GM21786 (cell line): ENCODE measurements around the gene AKAP1.
"Not testable (repeated sequence)": the region's sequence is repeated elsewhere in the genome, so short reads cannot be mapped to it uniquely, and the experiment has no call there.

ENCODE experiments used
- ATAC-seq: cut with Tn5 transposase; IDR thresholded peaks from one replicate; pipeline ENCODE4 v1.9.1; 2021; ENCODE audit not compliant: unreplicated experiment

AKAP1 gene

DNA sequence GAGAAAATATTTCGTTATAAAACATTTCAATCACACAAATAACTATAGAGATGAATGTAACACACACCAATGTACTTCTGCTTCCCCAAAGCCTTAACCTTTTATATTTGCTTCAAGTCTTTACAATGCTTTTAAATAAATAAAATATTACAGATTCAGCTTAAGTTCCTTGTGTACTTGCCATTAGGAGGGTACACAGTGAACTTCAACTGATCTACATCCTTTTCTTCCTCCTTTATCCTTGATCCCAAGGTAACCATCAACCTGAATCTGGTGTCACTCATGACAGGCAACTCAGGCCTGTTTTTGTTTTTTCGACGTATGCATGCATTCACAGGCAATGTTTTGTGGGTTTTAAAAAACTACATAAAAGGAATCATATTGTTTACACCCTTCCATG, 9.3 kb upstream of the AKAP1 start:
- no peak for ATAC-seq

- no peak for ATAC-seq
These were observed 8.0 kb upstream of the AKAP1 start for GRCh38 chr17:57077000-57077399.

DNA sequence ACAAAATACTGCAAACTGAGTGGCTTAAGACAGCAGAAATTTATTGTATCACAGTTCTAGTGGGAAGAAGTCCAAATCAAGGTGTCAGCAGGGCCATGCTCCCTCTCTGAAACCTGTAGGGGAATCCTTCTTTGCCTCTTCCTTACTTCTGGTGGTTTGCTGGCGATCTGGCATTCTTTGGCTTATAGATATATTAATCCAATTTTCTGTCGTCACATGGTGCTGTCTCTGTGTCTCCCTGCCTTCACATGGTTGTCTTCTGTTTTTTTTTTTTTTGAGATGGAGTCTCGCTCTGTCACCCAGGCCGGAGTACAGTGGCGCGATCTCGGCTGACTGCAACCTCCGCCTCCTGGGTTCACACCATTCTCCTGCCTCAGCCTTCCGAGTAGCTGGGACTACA, 6.8 kb upstream of the AKAP1 start:
- no peak for ATAC-seq

DNA sequence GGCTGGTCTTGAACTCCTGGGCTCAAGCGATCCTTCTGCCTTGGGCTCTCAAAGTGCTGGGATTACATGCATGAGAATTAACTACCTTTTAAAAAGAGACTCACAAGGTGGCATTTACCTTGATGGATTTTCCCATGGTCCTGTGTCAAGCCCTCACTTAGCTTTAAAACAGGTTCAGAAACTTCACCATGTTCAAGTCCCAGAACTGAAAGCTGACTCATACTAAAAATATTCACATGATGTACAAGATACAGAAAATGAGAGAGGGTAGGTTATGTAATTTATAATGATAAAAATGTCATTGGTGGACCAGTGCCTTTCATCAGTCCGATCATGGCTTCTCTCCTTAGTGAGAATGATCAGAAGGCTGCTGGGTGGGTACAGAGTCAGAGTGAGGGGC, 4.3 kb upstream of the AKAP1 start:
- no peak for ATAC-seq

- no peak for ATAC-seq
These were observed 2.6 kb upstream of the AKAP1 start for GRCh38 chr17:57082441-57082840.

DNA sequence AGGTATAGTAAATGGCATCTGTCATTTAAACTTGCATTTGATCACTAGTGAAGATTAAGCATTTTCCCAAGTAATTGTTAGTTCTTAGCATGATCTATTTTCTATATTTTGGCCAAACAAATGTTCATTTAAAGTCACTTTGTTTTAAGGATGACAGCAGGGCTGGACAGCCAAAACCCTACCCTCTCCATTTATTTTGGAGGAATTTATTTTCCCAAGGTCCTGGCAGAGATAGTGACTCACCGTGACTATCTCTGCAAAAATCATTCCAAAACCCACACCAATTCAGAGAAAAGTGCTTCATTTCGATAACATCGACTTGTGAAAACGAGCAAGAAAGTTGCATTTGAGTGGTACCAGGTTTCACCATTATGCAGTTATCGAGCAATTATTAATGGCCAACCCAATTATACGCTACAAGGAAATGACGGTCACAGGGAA, 665 bp upstream of the AKAP1 start:
- ATAC-seq, result peak; percentile 14

DNA sequence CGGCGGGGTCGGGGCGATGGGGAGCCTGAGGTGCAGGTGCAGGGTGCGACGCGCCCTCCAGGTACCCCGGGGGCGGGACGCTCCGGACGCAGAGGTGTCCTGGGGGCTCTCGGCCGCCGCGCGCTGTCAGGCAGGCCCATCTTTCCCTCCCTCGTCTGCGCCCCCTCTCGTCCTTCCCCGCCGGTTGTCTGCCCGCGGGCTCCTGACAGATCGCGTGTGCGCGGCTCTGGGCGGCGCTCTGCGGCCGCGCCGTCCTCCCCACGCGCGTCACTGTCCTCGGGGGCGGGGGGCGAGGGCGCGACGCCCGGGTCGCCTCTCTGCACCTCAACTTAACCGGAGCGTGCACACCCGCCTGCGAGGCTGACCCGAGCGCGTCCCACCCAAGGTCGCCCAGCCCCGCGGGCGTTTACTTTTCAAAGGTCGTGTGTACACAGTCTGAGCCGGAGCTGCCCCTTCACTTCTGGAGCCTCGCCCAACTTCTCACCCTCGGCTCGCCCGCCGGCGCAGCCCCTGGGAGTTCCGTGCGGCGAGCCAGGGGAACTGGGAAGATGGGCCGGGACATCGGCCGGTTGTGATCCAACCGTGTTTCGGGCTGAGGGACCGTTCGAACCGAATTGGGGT, 512 bp downstream of the AKAP1 start:
- peak; percentile 27 for ATAC-seq

DNA sequence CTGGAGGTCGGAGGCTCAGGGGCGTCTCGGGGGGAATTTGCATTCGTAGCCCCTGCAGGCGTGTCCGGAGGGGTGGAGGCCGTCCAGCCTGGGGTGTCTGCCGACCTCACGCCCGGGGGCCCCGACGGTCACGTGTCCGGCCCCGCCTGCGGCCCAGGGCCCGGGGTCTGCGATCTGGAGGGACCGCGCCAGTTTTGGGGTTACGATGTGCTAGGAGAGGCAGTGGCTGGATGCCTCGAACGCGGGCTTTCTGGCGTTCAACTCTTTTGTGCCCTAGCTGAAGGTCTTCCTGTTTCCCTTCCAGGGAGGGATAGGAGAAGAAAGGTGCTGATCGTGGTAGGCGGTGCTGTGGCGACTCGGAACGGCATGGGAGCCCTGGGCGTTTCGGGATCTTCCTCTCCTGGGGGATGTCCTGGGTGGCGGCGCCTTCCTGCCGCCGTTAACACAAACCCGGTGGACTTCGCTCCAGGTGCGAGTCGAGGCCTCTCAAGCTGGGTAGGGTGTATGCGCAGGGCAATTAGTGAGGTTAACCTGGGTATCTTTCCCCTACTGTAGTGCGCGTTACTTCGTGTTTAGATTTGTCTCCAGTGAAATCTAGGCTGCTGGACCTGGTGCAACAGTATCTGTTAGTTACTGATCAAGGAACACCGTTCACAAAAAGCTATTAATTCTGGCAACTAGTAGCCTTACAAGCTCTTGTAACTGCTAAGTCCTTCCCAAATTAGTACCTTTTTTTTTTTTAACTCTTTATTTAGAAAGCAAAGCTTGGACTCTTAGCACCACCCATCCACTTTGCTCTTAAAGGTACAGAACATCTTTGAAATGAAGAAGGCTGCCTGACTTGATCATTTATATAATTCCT, 1.3 kb downstream of the AKAP1 start:
- ATAC-seq, result no peak

DNA sequence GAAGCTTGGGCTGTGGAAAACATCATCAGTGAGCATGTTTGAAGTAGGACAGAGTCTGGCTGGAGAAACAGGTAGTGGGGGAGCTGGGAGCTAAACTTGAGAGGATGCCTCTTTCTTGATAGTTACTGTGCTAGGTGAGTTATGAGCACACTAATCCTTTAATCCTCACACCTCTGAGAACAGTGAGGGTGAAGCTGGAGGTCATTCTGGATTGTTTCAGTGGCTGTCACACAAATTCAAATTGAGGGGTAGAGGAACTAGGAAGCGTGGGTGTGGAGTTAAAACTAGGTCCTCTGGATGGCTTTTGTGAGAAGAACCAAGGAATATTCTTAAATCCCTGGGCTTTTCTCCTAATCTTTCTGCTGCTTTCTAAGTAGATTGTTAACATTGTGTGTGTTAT, 3.3 kb downstream of the AKAP1 start:
- no peak for ATAC-seq

DNA sequence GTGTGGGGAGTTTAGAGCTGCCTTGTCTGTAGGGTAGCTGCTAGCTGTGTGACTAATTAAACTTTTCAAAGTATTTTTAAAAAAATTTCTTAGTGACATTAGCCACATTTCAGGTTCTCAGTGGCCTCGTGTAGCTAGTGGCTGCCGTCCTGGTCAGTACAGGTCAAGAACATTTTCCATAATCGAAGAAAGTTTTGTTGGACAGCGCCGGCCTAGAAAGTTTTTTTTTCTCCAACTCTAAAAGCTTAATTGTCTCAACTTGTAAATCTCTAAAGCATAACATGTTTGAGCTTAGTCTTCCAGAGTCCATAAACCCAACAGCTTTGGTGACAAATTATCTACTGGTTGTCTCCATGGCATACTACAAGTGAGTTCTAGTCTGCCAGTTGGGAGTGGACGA, 4.3 kb downstream of the AKAP1 start:
- no peak for ATAC-seq

DNA sequence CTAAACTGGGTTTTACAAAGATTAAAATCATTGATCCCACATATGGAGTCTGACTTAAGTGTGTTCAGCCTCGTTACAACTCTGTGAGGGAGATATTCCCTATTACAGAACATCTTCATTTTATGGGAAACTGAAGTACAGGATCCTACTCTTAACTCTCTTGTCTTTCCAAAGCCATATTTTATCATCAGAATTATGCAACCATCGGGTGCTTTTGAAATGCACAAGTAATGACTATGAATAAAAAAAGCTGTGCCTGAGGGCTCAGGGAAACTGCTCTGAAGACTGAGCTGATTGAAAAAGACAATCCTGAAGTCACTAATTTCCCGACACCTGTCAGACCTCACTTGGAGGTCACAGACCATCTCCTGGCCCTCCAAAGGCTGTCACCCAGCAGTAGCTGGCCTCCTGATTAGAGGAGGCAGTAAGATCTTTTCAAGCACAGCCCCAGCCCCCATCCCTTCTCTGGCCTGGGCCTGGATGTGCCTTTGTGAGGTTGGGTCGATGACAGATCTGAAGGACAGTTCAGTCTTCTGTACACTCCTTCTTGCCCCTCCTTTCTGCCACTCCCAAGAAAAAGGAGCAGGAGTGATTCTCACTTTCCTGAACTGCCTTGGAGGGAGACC, 5.6 kb downstream of the AKAP1 start:
- ATAC-seq, result no peak

GRCh38 chr17:57091186-57091618, 6.2 kb downstream of the AKAP1 start:
- no peak for ATAC-seq

GRCh38 chr17:57092171-57092570, 7.1 kb downstream of the AKAP1 start:
- peak; percentile 50 for ATAC-seq

GRCh38 chr17:57092779-57093178, 7.7 kb downstream of the AKAP1 start:
- ATAC-seq, result no peak

DNA sequence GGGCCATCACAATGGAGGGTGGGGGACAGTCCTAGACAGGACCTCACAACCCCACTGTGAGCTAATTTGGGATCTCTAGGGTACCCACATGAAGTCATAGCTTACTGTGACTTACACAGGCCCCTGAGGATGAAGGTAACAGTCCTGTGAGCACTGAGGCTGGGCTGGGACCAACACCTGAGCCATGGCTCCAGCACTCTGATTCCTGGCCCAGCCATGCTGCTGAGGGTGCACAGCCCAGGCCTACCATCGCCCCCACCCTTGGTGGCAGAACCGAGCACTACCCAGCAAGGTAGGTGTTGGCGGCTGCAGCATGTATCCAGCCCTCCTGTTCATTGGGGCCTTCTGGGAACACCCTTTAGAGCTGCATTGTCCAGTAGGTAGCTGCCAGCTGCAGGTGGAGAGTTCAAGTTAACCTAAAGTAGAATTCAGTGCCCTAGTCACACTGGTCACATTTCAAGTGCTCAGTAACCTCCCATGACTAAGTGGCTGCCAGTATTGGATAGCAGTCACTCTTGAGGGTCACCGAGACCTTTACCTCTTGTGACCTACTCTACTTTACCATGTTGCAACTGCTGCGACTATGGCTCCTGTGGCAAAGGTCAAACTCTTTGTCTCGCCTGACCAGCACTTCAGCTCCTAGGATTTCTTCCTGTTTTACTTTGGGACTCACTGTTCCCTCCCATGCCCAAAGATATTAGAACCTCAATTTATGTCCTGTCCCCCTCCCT, 11.6 kb downstream of the AKAP1 start:
- no peak for ATAC-seq

GRCh38 chr17:57097832-57098421, 12.9 kb downstream of the AKAP1 start:
- no peak for ATAC-seq

GRCh38 chr17:57099165-57099564, 14.1 kb downstream of the AKAP1 start:
- peak; percentile 75 for ATAC-seq

DNA sequence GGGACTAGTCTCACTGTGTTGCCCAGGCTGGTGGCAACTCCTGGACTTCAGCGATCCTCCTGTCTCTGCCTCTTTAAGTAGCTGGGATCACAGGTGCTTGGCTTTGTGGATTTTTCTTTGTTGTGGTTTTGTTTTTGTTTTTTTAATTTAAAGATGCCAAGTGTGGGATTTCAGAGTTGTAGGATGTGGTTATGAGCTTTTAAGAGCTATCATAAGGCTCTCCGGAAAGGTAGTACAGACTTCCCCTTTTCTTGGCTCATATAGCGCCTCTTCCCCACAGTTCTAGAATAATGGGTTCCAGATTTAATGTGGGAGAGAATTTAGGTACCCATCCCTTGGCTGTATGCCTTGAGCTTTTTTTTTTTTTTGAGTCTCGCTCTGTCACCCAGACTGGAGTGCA, 17.1 kb downstream of the AKAP1 start:
- no peak for ATAC-seq

GRCh38 chr17:57102660-57103059, 17.6 kb downstream of the AKAP1 start:
- not testable (repeated sequence) for ATAC-seq

DNA sequence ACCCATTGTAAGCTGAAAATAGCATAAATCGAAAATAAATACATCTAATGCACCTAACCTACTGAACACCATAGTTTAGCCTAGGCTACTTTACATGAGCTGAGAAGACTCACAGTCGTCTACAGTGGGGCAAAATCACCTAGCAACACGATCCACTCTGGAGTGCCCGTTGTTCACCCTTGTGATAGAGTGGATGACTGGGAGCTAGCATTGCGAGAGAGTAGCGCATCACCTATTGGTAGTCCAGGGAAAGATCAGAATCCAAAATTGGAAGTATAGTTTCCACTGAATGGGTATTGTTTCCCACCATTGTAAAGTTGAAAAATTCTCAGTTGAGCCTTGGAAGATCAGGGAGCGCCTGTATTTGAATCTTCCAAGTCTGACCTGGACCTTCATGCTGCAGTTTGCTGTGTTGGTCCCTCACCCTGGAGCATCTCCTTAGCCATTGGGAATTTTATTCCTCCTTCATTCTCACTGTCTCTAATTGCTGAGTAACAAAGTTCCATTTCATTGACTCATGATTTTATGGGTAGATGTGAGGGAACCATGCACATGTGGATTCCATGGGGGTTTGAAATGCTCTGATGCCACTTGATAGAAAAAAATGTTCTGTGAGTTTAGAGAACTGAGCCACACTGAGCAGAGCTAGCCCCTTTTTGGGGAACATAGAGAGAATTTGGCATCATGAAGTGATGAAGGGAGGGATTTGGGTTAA, 19.6 kb downstream of the AKAP1 start:
- no peak for ATAC-seq
